ENCODE results near the gene GNB1. TPM values are rescaled to one million over a fixed set of nuclear protein-coding genes. Genes with fewer than 3 reads are reported as not detected.
A peak's percentile ranks its signal among the peaks of the same experiment; 100 is the strongest.

Gene GNB1
- total and polyA plus RNA-seq, 10 of the 15 experiments (the other 5 are each of a cell fraction or from before 2014, with no cell fraction given): 23.0 to 392 (median 93.9) TPM

DNA sequence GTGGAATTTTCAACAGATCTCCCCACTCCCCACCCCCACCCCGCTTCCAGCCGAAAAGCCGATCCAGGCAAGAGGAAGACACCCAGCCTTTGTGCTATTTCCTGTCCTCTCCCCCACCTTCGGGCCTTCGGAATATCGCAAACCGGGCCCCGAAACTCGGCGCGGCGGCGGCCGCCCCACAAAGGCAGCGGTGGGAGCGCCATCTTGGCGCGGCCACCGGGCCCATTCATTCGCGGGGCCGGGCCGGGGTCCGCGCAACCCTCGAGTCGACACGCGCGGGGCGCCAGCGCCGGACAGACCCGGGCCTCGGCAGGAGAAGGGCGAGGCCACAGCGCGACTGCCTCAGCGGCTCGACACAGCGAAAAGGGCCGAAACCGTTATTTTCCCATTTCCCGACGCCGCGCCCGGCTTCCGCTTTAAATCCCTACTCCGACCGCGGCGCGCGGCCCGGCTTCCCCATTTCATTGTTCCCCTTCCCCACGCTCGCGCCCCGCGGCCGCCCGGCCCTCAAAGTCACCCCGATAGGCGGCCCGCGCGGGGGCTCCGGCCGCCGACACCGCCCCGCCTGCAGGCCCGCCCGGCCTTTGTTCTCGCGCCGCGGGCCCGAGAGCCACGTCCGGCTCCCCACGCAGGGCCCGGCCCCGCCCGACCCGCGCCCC lies 911 bp downstream of the GNB1 start (continued):
- TF ChIP-seq, protein P1, sequence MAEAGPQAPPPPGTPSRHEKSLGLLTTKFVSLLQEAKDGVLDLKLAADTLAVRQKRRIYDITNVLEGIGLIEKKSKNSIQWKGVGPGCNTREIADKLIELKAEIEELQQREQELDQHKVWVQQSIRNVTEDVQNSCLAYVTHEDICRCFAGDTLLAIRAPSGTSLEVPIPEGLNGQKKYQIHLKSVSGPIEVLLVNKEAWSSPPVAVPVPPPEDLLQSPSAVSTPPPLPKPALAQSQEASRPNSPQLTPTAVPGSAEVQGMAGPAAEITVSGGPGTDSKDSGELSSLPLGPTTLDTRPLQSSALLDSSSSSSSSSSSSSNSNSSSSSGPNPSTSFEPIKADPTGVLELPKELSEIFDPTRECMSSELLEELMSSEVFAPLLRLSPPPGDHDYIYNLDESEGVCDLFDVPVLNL (IDR thresholded peaks at IDR 0.05; ENCODE audit: low read depth, low read length): no peak
- TF ChIP-seq, protein P2, sequence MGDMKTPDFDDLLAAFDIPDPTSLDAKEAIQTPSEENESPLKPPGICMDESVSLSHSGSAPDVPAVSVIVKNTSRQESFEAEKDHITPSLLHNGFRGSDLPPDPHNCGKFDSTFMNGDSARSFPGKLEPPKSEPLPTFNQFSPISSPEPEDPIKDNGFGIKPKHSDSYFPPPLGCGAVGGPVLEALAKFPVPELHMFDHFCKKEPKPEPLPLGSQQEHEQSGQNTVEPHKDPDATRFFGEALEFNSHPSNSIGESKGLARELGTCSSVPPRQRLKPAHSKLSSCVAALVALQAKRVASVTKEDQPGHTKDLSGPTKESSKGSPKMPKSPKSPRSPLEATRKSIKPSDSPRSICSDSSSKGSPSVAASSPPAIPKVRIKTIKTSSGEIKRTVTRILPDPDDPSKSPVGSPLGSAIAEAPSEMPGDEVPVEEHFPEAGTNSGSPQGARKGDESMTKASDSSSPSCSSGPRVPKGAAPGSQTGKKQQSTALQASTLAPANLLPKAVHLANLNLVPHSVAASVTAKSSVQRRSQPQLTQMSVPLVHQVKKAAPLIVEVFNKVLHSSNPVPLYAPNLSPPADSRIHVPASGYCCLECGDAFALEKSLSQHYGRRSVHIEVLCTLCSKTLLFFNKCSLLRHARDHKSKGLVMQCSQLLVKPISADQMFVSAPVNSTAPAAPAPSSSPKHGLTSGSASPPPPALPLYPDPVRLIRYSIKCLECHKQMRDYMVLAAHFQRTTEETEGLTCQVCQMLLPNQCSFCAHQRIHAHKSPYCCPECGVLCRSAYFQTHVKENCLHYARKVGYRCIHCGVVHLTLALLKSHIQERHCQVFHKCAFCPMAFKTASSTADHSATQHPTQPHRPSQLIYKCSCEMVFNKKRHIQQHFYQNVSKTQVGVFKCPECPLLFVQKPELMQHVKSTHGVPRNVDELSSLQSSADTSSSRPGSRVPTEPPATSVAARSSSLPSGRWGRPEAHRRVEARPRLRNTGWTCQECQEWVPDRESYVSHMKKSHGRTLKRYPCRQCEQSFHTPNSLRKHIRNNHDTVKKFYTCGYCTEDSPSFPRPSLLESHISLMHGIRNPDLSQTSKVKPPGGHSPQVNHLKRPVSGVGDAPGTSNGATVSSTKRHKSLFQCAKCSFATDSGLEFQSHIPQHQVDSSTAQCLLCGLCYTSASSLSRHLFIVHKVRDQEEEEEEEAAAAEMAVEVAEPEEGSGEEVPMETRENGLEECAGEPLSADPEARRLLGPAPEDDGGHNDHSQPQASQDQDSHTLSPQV (IDR thresholded peaks at IDR 0.05): no peak
- TF ChIP-seq EED (IDR thresholded peaks at IDR 0.05; ENCODE audit: low read depth): 0 out of 2 replicates have a peak, but pooled peaks have one; percentile 5
- TF ChIP-seq HDAC6 (IDR thresholded peaks at IDR 0.05; ENCODE audit: unreplicated experiment): no peak
- TF ChIP-seq PML (IDR thresholded peaks at IDR 0.05; ENCODE audit: low read length): no peak
- TF ChIP-seq, protein P3, sequence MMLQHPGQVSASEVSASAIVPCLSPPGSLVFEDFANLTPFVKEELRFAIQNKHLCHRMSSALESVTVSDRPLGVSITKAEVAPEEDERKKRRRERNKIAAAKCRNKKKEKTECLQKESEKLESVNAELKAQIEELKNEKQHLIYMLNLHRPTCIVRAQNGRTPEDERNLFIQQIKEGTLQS (IDR thresholded peaks at IDR 0.05; ENCODE audit: borderline replicate concordance, extremely low read depth, low read depth, low read length): no peak
- TF ChIP-seq ZNF217 (IDR thresholded peaks at IDR 0.05): no peak
- TF ChIP-seq SRF (IDR thresholded peaks at IDR 0.05; ENCODE audit: low read depth in 2 of 2, low read length in 2 of 2): no peak
- no peak for TF ChIP-seq TCF7 (IDR thresholded peaks at IDR 0.05; ENCODE audit: borderline replicate concordance)
- TF ChIP-seq PAX5 (IDR thresholded peaks at IDR 0.05; ENCODE audit: borderline replicate concordance, low read depth, low read length): no peak
- TF ChIP-seq BMI1 (IDR thresholded peaks at IDR 0.05; ENCODE audit: borderline replicate concordance): no peak
- TF ChIP-seq, protein P4, sequence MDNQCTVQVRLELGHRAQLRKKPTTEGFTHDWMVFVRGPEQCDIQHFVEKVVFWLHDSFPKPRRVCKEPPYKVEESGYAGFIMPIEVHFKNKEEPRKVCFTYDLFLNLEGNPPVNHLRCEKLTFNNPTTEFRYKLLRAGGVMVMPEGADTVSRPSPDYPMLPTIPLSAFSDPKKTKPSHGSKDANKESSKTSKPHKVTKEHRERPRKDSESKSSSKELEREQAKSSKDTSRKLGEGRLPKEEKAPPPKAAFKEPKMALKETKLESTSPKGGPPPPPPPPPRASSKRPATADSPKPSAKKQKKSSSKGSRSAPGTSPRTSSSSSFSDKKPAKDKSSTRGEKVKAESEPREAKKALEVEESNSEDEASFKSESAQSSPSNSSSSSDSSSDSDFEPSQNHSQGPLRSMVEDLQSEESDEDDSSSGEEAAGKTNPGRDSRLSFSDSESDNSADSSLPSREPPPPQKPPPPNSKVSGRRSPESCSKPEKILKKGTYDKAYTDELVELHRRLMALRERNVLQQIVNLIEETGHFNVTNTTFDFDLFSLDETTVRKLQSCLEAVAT (IDR thresholded peaks at IDR 0.05): no peak
- TF ChIP-seq SREBF1 (IDR thresholded peaks at IDR 0.05; ENCODE audit: low read length): no peak
- peak; percentile 56; the same call in 1 of the 2 replicates for TF ChIP-seq SMARCA5 (IDR thresholded peaks at IDR 0.05)
- TF ChIP-seq ETV6 (conservative IDR thresholded peaks at IDR 0.05 in 1 of 2, IDR thresholded peaks at IDR 0.05 in 1 of 2; ENCODE audit: borderline replicate concordance in 1 of 2, low read depth in 1 of 2): no peak
- TF ChIP-seq TBL1XR1 (IDR thresholded peaks at IDR 0.05; ENCODE audit: low read depth, low read length): no peak
- no peak for TF ChIP-seq ZNF24 (IDR thresholded peaks at IDR 0.05)
- TF ChIP-seq POLR2A (IDR thresholded peaks at IDR 0.05; ENCODE audit: low read depth, low read length): peak; percentile 77
- TF ChIP-seq NFYA (IDR thresholded peaks at IDR 0.05; ENCODE audit: borderline replicate concordance, low read depth, low read length): no peak
- no peak for TF ChIP-seq SMAD1 (IDR thresholded peaks at IDR 0.05; ENCODE audit: low read depth, partially characterized antibody)
- TF ChIP-seq, protein P5, sequence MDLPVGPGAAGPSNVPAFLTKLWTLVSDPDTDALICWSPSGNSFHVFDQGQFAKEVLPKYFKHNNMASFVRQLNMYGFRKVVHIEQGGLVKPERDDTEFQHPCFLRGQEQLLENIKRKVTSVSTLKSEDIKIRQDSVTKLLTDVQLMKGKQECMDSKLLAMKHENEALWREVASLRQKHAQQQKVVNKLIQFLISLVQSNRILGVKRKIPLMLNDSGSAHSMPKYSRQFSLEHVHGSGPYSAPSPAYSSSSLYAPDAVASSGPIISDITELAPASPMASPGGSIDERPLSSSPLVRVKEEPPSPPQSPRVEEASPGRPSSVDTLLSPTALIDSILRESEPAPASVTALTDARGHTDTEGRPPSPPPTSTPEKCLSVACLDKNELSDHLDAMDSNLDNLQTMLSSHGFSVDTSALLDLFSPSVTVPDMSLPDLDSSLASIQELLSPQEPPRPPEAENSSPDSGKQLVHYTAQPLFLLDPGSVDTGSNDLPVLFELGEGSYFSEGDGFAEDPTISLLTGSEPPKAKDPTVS (IDR thresholded peaks at IDR 0.05; ENCODE audit: low read depth, low read length): no peak

All from GM12878 (cell line).